CD4-positive, alpha-beta T cell treated with Interleukin-2 at 100 ng/mL for 4 hours (primary cell): ENCODE data around the gene SOCS2.
"Not testable (repeated sequence)": the region's sequence is repeated elsewhere in the genome, so short reads cannot be mapped to it uniquely, and the experiment has no call there.

ENCODE experiments used
- DNase-seq: peaks from one replicate; pipeline ENCODE4 v3.0.0-alpha.2; 2020; ENCODE audit warnings: low spot score

The SOCS2 gene

DNA sequence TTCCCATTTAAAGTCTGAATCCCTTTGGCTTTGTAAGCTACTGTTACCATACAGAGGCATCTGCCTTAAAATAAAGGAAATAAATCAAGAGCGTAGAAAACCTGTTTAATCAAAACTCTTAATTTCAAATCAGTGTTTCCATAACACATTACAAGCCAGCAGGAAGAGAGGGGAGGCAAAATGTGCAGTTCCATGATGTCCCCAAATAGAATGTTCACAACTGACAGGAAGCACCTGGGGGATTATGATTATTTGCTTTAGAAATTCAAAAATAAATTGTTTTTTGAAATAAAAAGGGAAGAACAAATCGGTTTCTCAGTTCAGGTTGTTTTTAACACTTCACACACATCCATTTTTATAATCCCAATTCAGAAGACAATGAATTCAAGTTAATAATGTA is 21.4 kb downstream of the SOCS2 start:
- DNase-seq, result no peak

DNA sequence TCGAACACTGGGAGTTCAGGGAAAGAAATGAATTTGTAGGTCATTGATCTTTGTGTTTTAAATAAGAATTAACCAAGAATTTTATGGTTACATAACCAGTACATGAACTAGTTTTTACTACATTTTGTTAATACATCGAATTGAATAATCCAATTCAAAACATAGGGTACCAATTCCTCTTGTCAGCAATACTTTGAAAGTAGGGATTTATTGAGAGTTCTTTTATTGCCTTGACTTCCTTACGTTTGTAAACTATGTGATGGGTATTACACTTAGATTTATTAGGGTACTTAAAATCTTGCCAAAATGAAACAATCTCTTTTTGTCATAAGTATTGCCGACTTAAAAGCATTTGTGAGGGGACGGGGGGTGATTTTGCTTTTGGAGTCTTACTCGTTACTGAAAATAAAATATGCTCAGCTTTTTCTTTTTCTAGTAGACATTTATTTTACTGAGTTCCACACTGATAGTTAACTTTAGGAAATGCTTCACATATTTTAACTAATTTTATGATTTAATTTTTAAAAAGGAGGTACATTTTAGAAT is 22.4 kb downstream of the SOCS2 start:
- DNase-seq, result no peak

- no peak for DNase-seq
These were observed 22.9 kb downstream of the SOCS2 start for GRCh38 chr12:93595351-93595750.

GRCh38 chr12:93597608-93598007 is 25.1 kb downstream of the SOCS2 start:
- DNase-seq, result no peak

GRCh38 chr12:93599192-93599591 is 26.7 kb downstream of the SOCS2 start:
- no peak for DNase-seq

DNA sequence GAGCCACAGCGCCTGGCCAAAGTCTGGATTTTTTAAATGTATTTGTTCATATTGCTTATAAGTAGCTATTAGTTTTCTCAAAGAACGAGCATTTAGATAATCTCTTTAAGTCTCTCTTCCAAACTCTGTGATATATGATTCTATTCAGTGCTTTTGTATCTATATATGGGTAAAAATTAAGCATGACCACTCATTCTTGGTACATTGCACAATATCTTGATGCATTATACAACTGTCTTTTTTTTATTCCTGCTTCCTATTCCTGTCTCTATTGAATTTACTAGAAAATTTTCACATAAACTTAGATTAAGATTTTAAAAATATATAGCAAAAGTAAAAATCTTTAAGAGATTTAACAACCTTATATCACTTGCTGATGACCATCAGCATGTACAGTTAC is 29.1 kb downstream of the SOCS2 start:
- DNase-seq, result no peak

GRCh38 chr12:93602897-93603668 is 30.6 kb downstream of the SOCS2 start:
- DNase-seq, result no peak

GRCh38 chr12:93603762-93604161 is 31.3 kb downstream of the SOCS2 start:
- DNase-seq, result no peak

DNA sequence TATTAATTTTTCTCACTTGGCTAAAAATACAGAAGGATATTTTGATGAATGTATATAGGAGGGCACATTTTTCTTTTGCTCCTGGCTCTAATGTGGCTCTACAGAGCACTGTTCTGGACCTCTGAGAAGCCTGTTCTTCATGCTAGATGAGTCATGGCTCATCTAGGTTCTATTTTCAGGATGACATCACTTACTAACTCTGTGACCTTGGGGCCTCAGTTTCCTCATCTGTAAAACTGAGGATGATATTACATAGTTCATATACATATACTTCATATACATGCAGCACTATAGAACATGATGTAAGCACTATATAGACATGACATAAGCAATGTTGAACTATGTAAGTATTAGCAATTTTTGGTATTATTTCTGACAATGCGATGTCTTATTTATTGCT is 35.8 kb downstream of the SOCS2 start:
- DNase-seq, result no peak

- DNase-seq, result no peak
These were observed 37.1 kb downstream of the SOCS2 start for GRCh38 chr12:93609281-93610192.

DNA sequence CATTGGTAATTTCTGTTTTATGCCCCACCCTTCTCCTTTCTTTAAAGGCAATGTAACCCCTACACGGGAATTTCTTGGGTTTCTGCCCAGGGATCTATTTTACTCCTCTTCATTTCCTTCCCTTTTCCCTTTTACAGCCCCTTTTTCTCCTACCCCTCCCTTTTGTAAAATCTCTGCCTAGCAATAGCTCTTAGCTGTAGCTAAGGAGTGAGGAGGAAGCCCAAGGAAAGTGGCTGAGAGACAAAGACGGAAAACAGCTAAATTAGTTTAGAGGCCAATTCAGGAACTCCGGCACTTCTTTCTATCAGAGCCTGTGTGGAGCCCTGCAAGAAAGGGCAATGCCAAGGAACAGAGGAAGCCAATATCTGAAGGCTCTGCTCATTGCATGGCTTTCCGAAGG is 40.3 kb downstream of the SOCS2 start:
- no peak for DNase-seq

GRCh38 chr12:93614917-93615596 is 42.6 kb downstream of the SOCS2 start:
- DNase-seq, result no peak

GRCh38 chr12:93616584-93617101 is 44.2 kb downstream of the SOCS2 start:
- no peak for DNase-seq

- no peak for DNase-seq
These were observed 46.5 kb downstream of the SOCS2 start for GRCh38 chr12:93618891-93619410.

DNA sequence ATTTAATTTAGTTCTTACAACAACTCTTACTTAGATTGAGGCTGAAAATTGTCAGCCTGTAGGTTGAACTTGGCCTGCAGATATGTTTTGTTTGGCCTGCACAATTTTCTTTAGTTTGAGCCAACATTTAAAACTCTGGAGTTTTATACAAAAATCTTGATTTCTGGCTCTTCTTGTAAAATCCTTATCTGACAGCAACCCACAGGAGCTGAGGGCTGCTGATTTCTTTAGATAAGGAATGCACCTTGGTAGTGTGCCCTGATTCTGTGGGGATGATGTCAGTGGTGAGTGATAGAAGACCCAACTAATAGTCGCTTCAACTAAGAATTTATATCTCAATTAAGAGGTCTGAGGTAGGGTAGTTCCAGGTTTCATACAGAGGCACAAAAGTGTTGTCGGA is 49.5 kb downstream of the SOCS2 start:
- DNase-seq, result no peak

DNA sequence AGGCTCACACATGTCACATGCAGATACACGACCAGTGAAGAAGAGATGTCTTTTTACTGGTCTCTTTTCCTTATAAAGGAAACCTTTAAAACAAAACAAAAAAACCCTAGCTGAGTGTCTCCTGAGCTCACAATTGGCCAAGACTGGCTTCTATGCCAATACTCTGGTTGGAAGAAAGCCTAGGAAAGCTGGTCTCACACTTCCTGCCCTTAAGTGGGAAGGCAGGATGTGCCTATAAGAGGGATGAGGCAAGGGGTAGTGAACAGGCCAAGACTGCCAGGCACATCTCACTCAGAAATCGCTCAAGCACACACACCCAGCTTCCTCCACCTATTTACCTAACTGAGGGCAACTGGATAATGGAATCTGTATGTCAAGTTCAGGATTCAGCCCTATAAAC is 50.0 kb downstream of the SOCS2 start:
- no peak for DNase-seq

DNA sequence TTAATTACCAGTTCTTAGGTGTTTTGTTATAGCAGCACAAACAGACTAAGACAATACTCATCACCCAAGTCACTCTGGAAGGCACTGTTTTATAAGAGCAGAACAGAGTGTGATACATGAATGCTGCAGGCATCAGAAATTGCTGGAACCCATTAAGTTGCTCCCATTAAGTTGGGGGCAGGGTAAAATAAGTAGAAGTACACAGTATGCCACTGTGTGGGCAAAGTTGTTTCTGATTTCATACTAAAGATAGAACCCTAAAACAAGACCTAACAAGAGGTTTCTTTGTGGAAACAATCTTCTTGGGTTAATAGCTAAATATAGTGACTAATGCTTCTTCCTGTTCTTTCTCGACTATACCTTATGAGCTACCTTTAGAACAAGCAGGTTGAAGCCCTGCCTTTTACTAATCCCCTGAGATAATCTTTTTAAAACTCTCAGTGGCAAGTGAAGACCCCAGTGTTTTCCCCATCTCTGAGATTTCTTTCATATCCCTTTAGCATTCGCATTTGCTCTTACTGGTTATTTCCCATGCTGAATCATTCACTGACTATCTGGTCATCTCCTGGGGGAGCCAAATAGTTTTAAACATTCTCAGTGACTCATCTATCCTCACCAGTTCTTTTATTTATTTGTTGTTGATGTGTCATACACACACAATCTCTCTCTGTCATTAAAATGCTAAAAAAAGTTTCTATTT is 52.3 kb downstream of the SOCS2 start:
- no peak for DNase-seq

DNA sequence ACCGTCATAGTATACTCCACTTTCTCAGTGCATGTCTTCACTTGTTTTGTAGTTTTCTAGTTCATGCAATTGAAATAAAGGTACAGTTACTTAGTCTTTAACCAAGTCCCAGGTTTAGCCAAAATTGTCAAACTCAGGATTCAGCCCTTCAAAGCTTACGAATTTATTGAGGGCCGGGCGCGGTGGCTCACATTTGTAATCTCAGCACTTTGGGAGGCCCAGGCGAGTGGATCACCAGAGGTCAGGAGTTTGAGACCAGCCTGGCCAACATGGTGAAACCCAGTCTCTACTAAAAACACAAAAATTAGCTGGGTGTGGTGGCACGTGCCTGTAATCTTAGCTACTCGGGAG is 52.8 kb downstream of the SOCS2 start:
- DNase-seq, result not testable (repeated sequence)

DNA sequence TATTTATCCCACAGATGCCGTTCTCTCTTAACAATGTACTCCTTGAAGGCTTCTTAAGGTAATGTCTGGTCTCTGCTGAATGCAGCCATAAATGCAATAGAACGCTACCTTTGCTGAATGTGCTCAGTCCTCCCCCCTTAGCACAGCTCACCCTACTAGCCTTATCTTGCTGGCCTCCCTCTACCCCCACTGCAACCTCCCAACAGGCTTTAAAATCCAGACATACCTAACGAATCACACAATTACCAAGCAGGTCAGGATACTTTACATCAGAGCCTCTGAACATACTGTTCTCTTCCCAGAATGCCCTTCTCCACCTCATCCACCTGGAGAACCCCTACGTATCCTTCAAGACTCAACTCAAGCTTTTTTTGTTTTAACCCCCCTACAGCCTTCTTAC is 53.7 kb downstream of the SOCS2 start:
- no peak for DNase-seq
